ENCODE results near the gene TBC1D10A.

GRCh38 chr22:30307041-30307574 lies 19.6 kb downstream of the TBC1D10A start:
- no peak for TF ChIP-seq CTCF (IDR thresholded peaks at IDR 0.05)
- TF ChIP-seq POLR2A (IDR thresholded peaks at IDR 0.05) = no peak

Data from ovary (tissue), 3 donors.